Heart left ventricle (tissue), 13 donors: ENCODE measurements around the gene TSPYL2.

ENCODE experiments used
- CTCF ChIP-seq, 12 donors: fragments of 200-600 bp; sonication (generic) in 4 of 12; IDR thresholded peaks; one replicate each; pipeline versions ENCODE4 v1.5.0 to v1.8.0; 2018 to 2022; ENCODE audit warnings: antibody characterized with exemption in 12 of 12, mild to moderate bottlenecking in 5 of 12
- POLR2A ChIP-seq, 2 donors: fragments of 450-650 bp; IDR thresholded peaks; one replicate each; pipeline ENCODE4 v1.6.1; 2017; ENCODE audit warnings: antibody characterized with exemption in 2 of 2, mild to moderate bottlenecking in 2 of 2, moderate library complexity in 2 of 2
- donor health status: ischemic (EF 13 %, LVEDD 7.1; RV severe dilation, severe dysfunction).
- donor health status: DM: no; HTN: yes; CAD: no.
- donor health status: DM: no; HTN: no; CAD: no.
- donor health status: ischemic (EF 25% LVEDD 6.9; RV normal size, moderate dysfunction).
- donor health status: ischemic (EF 25% LVEDD 5.7; RV mildly dilated, moderate dysfunction).
- donor health status: ischemic (EF 35%, LVEDD 5.7; RV mildly dilated, moderate dysfunction).
- donor health status: nonischemic (EF 11% LVEDD 7.7; RV severe dilation, severe dysfunction).
- donor health status: DM: yes; HTN: yes; CAD: no.
- donor health status: PGD.
- donor health status: ischemic (EF 29% LVEDD 5.4; RV normal size, mild dysfunction).
- donor health status: nonischemic (EF 23%, LVEDD 6.1; RV moderate dilation, normal function).

DNA sequence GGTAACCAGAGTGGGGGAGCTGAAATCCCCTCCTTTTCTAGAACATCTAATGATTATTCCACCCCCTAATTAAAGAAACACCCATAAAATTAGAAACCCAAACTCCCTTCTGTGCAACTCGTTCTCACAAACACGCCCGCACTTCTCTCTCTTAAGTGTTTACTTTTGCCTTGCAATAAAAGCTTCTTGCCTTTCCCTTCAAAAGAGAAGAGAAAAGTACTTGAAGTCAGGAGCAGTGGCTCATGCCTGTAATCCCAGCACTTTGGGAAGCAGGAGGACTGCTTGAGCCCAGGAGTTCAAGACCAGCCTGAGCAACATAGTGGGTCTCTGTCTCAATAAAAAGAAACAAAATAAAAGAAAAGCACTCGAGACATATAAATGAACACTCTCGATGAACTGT, 37.2 kb upstream of the TSPYL2 start:
- TF ChIP-seq CTCF (IDR thresholded peaks at IDR 0.05) (no peak), POLR2A (IDR thresholded peaks at IDR 0.05) (no peak)
